GM18498 (cell line): ENCODE measurements around the gene MRPS6.

ENCODE experiments used
- ATAC-seq: cut with Tn5 transposase; IDR thresholded peaks from one replicate; pipeline ENCODE4 v1.9.1; 2021; ENCODE audit warnings: mild to moderate bottlenecking, moderate library complexity; ENCODE audit not compliant: unreplicated experiment

Gene MRPS6

GRCh38 chr21:34131586-34131985 is 58.2 kb downstream of the MRPS6 start:
- no peak for ATAC-seq

GRCh38 chr21:34132202-34132601 is 58.8 kb downstream of the MRPS6 start:
- no peak for ATAC-seq

- no peak for ATAC-seq
Observed at GRCh38 chr21:34132926-34133325, 59.5 kb downstream of the MRPS6 start.

GRCh38 chr21:34133392-34133791 is 60.0 kb downstream of the MRPS6 start:
- no peak for ATAC-seq

- ATAC-seq = no peak
Observed at GRCh38 chr21:34133802-34134201, 60.4 kb downstream of the MRPS6 start.

- no peak for ATAC-seq
Observed at GRCh38 chr21:34135330-34135729, 62.0 kb downstream of the MRPS6 start.

GRCh38 chr21:34141373-34141772 is 68.0 kb downstream of the MRPS6 start:
- no peak for ATAC-seq

- ATAC-seq = no peak
Observed at GRCh38 chr21:34143685-34144182, 70.4 kb downstream of the MRPS6 start.

- ATAC-seq = no peak
Observed at GRCh38 chr21:34144224-34144623, 70.8 kb downstream of the MRPS6 start.

GRCh38 chr21:34147792-34148418 is 74.5 kb downstream of the MRPS6 start:
- no peak for ATAC-seq

- no peak for ATAC-seq
Observed at GRCh38 chr21:34148419-34148804, 75.0 kb downstream of the MRPS6 start.

GRCh38 chr21:34148826-34149558 is 75.6 kb downstream of the MRPS6 start:
- no peak for ATAC-seq

DNA sequence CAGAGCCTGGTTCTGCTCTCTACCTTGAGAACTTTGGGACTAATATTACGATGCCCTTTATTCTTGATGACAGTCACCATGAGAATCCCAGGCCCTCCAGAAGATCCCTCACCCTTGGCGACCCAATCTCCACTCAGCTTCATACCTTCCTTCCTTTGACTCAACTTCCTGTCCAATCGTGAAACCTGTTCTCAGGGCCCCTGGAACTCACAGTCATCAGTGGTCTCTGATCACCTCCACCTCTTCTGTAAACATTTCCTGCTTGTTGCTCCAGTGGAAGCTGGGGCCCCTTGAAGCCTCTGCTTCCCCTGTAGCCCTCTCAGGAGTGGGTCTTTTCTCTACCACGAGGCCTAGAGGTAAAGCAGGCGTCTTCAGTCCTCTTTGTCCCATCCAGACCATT is 79.1 kb downstream of the MRPS6 start:
- ATAC-seq = no peak

- no peak for ATAC-seq
Observed at GRCh38 chr21:34154878-34155277, 81.5 kb downstream of the MRPS6 start.

- ATAC-seq = no peak
Observed at GRCh38 chr21:34156957-34157356, 83.6 kb downstream of the MRPS6 start.

DNA sequence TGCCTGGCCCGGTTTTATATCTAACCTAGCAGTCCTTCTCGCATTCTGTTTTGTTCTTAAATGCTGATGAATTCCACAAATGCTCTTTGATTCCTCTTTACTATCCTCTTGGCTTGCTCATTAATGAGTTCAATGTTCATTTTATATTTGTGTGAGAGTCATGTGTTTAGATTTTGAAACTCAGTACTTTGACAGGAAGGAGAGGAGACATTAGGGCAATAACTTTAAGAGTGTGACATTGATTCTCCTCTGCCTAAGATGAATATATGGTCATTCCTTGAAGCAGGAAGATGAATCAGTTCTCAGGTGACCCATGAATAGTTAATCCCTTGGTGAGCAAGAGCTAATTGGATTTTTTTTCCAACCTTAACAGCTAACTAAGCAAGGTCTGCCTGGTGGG is 84.1 kb downstream of the MRPS6 start:
- ATAC-seq = no peak

GRCh38 chr21:34158866-34159835 is 85.8 kb downstream of the MRPS6 start:
- no peak for ATAC-seq

DNA sequence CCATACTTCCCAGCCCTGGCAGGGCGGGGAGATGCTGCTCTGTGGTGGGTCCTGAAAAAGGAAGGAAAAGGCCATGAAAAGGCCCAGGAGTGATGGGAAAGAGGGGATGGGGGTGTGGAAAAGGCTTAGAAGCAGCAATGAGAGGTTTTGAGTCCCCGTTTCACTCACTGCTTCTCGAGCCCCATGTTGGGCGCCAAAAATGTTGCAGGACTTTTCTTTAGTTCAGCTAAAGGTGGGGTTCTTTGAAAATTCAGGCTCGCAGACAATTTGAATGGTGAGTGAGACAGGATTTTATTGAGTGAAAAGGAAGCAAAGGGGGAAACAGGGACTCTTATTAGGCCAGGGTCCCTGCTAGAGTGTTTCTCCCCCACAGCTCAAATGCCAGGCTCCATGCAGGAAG is 93.1 kb downstream of the MRPS6 start:
- no peak for ATAC-seq

GRCh38 chr21:34170886-34171285 is 97.5 kb downstream of the MRPS6 start:
- no peak for ATAC-seq

DNA sequence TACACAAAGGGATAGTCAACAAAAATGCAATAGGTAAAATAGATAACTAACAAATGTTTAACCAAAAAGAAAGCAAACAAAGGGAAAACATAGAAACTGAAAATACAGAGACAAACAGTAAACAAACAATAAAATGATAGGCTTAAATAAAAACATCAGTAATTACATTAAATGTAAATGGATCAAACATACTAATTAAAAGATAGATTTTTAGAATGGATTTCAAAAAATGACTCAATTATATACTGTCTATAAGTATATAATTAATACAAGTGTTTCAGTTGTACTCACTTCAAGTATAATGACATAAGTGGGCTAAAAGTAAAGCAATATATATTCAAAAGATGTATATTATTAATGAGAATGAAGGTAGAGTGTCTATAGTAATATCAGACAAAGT is 101.1 kb downstream of the MRPS6 start:
- no peak for ATAC-seq

- ATAC-seq = no peak
Observed at GRCh38 chr21:34176448-34176847, 103.1 kb downstream of the MRPS6 start.
